HCT116 (cell line): ENCODE results near the gene GAPT.

ENCODE experiments used
- ATF3 ChIP-seq: IDR thresholded peaks from 2 replicates; pipeline ENCODE4 v1.6.1; 2012
- CTCF ChIP-seq, 3 experiments: fragments of 200-600 bp in 1 of 3; sonication (generic) in 1 of 3; IDR thresholded peaks in 2 of 3; conservative IDR thresholded peaks in 1 of 3; 2 replicates each; pipeline ENCODE4 v1.5.1; 2012 to 2017; ENCODE audit warnings: low read depth in 2 of 3, low read length in 2 of 3, antibody characterized with exemption in 1 of 3, borderline replicate concordance in 1 of 3, control low read depth in 1 of 3, mild to moderate bottlenecking in 1 of 3, mixed read lengths in 1 of 3, mixed run types in 1 of 3, moderate library complexity in 1 of 3; ENCODE audit not compliant: insufficient read depth in 1 of 3
- EZH2phosphoT487 ChIP-seq: fragments of 200-600 bp; IDR thresholded peaks from 2 replicates; pipeline ENCODE4 v1.6.1; 2018; ENCODE audit warnings: antibody characterized with exemption, borderline replicate concordance
- MAX ChIP-seq: IDR thresholded peaks from 2 replicates; pipeline ENCODE4 v1.6.1; 2012
- POLR2A ChIP-seq: IDR thresholded peaks from 2 replicates; pipeline ENCODE4 v1.7.0; 2011; ENCODE audit warnings: borderline replicate concordance; ENCODE audit not compliant: insufficient read depth, insufficient read length; ENCODE audit errors: extremely low read depth
- RAD21 ChIP-seq: IDR thresholded peaks from 2 replicates; pipeline ENCODE4 v1.6.1; 2012; ENCODE audit warnings: low read depth, mild to moderate bottlenecking
- REST ChIP-seq: IDR thresholded peaks from 2 replicates; pipeline ENCODE4 v1.6.1; 2012; ENCODE audit warnings: low read depth

- TF ChIP-seq REST: no peak
- TF ChIP-seq CTCF (IDR thresholded peaks at IDR 0.05 in 2 of 3, conservative IDR thresholded peaks at IDR 0.05 in 1 of 3; ENCODE audit: borderline replicate concordance in 1 of 3, insufficient read depth in 1 of 3, low read depth in 2 of 3, low read length in 2 of 3): no peak
- no peak for TF ChIP-seq POLR2A
- no peak for TF ChIP-seq MAX
- no peak for TF ChIP-seq ATF3
- TF ChIP-seq EZH2phosphoT487: no peak
- no peak for TF ChIP-seq RAD21
Observed at GRCh38 chr5:58450018-58450417, 41.2 kb upstream of the GAPT start.
